Rectal smooth muscle tissue (tissue), 1 donor: ENCODE data around the gene MALL.
"Not testable (repeated sequence)": the region's sequence is repeated elsewhere in the genome, so short reads cannot be mapped to it uniquely, and the experiment has no call there.

ENCODE experiments used
- H3K27ac ChIP-seq: one replicate; pipeline ENCODE4 v1.7.0; 2013; ENCODE audit warnings: low read depth, low read length, inconsistent platforms
- H3K27me3 ChIP-seq: one replicate; pipeline ENCODE4 v1.7.0; 2013; ENCODE audit warnings: low read length; ENCODE audit not compliant: control insufficient read depth, insufficient read depth
- H3K36me3 ChIP-seq: one replicate; pipeline ENCODE4 v1.7.0; 2013; ENCODE audit warnings: low read length; ENCODE audit not compliant: control insufficient read depth, insufficient read depth
- H3K4me1 ChIP-seq: one replicate; pipeline ENCODE4 v1.7.0; 2013; ENCODE audit warnings: low read length; ENCODE audit not compliant: control insufficient read depth, insufficient read depth
- H3K4me3 ChIP-seq: one replicate; pipeline ENCODE4 v1.7.0; 2013; ENCODE audit warnings: low read length
- H3K9ac ChIP-seq: one replicate; pipeline ENCODE4 v1.7.0; 2013; ENCODE audit warnings: low read length

MALL gene

DNA sequence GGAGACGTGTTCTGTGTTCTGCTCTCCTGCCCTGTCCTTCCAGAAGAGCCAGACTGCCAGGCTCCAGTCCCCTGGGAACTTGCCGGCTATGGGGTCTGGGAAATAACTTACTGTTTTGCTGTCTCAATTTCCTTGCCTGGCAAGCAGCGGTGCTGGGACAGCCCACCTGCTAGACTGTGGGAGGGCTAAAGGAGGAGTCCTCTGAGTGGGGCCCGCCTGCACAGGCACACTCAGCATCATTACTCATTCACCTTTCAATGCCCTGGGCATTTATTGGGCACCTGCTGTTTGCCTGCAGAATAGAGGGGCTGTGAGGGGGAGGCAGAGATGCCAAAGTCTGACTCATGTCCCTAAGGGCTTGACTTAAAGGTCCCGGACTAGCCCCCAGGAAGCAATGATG is 65.4 kb downstream of the MALL start:
- not testable (repeated sequence) for H3K27ac ChIP-seq, H3K36me3 ChIP-seq, H3K4me1 ChIP-seq, H3K9ac ChIP-seq, H3K4me3 ChIP-seq, H3K27me3 ChIP-seq

DNA sequence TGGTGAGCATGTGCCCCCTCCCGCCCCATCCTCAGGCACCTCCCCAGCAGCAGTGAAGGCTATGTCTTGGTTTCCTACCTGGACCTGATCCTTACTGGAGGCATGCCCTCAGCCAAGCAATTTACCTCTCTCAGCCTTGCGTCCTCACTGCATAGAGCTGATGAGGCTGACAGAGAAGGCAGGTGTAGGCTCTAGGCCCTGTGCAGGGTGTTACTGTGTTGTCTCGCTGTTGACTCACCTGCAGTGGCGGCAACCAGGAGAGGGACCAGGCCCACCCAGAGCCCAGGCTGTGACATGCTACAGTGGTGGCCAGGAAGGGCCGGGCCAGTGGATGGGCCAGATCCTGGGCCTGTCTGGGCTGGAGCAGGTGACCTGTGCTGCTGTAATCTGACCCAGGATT is 65.9 kb downstream of the MALL start:
- H3K27ac ChIP-seq, H3K36me3 ChIP-seq, H3K9ac ChIP-seq, H3K4me3 ChIP-seq, H3K27me3 ChIP-seq, H3K4me1 ChIP-seq: not testable (repeated sequence)

DNA sequence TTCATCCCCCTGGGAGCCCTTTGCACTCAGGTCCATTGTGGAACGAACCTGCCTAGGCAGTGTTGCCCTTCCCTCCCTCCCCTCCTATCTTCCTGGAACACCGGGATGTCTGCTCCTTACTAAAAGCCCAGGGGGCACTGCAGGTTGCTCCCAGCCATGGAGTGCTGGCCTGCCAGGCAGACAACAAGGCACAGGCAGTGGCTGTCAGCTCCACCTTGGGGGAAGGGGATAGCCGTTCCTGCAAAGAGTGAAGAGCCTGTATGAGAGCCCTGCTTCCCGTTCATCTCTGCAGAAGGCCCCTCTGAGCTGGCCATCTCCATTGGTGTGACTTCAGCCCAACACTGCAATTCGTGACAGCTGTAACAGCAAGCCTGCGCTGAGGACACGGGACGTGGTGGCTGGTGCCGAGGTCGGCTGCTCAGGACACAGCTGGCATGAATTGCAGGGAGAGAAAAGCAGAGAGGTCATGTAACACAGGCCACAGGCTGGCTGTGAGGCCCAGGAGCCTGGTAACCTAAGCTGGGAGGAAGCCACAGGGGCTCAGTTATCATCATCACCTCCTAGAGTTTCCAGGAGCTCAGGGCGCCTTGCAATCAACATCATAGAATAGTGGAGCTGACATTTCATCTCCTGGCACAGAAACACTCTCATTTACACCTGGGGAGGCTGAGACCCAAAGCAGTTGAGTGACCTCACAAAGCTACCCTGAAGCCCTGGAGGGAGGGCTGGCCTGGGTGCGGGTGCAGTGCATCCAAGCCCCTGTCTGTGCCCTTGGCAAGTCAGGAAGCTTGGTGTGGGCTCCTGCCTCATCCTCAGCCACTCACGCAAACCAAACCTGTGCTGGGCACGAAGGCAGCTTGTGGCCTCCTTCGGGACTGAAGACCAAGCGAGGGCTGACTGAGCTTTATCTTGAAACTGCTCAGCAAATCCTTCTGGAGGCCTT is 67.1 kb downstream of the MALL start:
- not testable (repeated sequence) for H3K4me3 ChIP-seq, H3K4me1 ChIP-seq, H3K9ac ChIP-seq, H3K27me3 ChIP-seq, H3K27ac ChIP-seq, H3K36me3 ChIP-seq

DNA sequence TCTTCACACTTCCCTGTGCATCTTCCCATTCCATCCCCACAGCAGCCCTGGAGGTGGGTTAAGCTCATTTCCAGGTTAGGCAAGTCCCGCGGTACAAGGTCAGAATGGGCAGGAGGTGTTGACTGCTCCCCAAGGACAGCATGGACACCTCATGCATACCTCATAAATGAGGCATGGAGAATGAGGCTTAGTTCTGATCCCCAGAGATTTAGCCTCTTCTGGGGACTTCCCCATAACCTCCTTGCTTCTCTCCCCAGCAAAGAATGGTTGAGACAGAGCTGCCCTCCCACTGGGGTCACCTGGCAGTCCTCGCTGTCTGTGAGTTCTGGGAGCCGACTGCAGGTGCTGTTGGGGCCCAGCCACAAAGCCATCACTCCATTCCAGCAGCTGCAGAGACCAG is 68.4 kb downstream of the MALL start:
- not testable (repeated sequence) for H3K4me1 ChIP-seq, H3K27ac ChIP-seq, H3K36me3 ChIP-seq, H3K9ac ChIP-seq, H3K27me3 ChIP-seq, H3K4me3 ChIP-seq

DNA sequence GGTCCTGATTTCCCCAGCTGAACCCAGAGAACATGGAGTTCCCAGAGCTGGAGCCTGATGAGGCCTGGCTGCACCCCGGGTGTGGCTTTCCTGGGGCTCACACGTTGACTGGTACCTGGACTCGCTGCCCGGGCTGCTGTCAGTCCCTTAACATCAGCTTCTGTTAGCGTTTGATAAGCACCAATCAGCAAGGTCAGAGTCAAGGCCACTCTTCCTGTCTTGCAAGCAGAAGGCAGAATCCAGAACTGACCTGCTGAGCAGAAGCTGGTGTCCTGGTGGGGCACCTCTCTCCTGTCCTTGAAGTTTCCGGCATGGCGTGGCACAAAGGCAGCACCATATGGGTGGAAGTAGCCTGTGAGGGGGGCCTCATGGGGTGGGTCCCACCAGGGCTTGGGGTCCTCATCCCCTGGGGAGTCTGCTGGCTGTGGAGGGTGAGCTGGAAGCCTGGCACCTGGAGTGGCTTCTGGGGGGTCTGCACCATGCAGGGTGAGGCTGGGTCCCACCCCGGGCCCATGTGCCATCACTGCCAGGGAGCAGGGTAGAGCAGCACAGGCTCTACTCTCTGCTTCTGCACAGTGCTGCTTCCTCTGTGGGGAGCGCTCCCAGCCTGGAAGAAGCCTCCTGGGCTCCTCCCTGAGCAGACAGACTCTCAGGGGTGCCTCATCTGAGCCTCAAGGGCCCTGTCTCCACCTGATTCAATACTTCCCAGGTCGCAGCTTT is 73.5 kb downstream of the MALL start:
- not testable (repeated sequence) for H3K36me3 ChIP-seq, H3K27ac ChIP-seq, H3K27me3 ChIP-seq, H3K9ac ChIP-seq, H3K4me1 ChIP-seq, H3K4me3 ChIP-seq

DNA sequence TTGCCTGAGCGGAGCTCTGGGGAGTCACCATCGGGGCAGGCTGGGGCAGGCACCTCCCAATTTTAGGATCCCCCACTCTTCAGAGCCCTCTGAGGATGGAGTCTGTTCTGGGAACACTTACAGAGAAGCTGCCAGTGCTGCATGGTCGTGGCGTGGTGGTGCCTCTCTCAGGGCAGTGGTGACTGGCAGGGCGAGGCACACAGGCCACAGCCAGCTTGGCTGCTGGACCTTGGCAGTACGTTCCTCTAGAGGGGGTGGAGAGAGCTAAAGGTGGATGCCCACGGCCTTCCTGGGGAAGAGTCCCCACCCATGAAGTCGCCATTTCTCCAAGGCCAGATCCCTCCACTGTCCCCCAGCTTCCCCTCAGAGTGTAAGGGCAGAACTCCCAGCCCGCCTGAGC is 78.3 kb downstream of the MALL start:
- not testable (repeated sequence) for H3K4me3 ChIP-seq, H3K4me1 ChIP-seq, H3K27ac ChIP-seq, H3K27me3 ChIP-seq, H3K9ac ChIP-seq, H3K36me3 ChIP-seq

DNA sequence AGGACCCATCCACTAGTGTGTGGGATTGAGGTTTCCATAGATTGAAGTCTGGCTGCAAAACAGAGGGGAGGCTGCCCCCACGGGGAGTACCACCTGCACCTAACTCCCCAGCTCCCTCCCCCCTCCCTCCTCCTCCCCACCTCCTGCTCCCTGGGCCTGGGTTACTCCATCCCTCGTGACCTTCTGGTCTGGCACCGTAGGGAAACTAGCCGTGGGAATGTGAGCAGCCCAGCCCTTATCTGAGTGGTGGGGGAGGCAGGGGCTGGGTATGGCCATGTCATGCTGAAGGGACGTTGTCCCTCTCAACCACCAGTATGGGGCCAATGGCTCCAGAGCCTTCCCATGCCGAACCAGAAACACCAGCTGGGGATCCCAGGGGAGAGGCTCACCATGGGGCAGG is 80.2 kb downstream of the MALL start:
- not testable (repeated sequence) for H3K27me3 ChIP-seq, H3K9ac ChIP-seq, H3K4me3 ChIP-seq, H3K4me1 ChIP-seq, H3K36me3 ChIP-seq, H3K27ac ChIP-seq

DNA sequence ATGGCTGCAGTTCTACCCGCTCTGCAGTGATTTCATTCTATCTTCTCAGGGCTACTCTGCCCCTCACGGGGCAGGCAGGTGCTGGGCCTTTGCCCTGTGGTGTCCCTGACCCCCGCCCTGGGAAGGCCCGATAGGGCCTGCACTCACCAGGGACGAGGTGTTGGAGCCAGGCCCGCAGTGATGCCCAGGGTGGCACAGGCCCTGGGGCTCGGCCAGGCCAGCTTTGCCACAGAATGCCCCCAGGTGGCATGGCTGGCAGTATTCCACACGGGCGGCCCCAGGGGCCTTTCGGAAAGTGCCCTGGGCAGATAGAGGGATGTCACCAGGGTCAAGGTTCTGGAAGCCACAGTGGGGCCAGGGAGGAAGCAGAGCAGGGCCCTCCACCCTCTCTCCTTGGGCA is 80.7 kb downstream of the MALL start:
- H3K27ac ChIP-seq, H3K27me3 ChIP-seq, H3K4me3 ChIP-seq, H3K36me3 ChIP-seq, H3K4me1 ChIP-seq, H3K9ac ChIP-seq: not testable (repeated sequence)
